ENCODE data around the gene MTSS2. TPM values are rescaled to one million over a fixed set of nuclear protein-coding genes. Genes with fewer than 3 reads are reported as not detected.

MTSS2 gene
- polyA plus RNA-seq, 1 of the 3 experiments (the other 2 are of a cell fraction) = 54.1 TPM

GRCh38 chr16:70734522-70735095 lies 48.8 kb upstream of the MTSS2 start:
- H3K4me3 ChIP-seq (ENCODE audit: low read depth in 2 of 2, low read length in 1 of 2) = no peak overlapping the region
- POLR2A ChIA-PET = no interaction called here
- peaks cover 22 to 43% of the 10 kb centered on the region in 2 experiments for H3K4me1 ChIP-seq (ENCODE audit: control insufficient read depth in 1 of 2, insufficient read depth in 2 of 2, low read depth in 1 of 2, low read length in 1 of 2)
- H3K36me3 ChIP-seq (replicated peaks in 1 of 2; ENCODE audit: control insufficient read depth in 1 of 2, insufficient read depth in 2 of 2, low read length in 1 of 2) = peaks cover 0 to 6% of the 10 kb centered on the region in 2 experiments
- H3K9me2 ChIP-seq = no peaks in the 10 kb centered on the region
- DNase-seq = no peak
- H4K20me1 ChIP-seq (ENCODE audit: insufficient read depth) = no peaks in the 10 kb centered on the region
- H3K4me2 ChIP-seq = no peak overlapping the region
- CTCF ChIA-PET = interaction anchor here (1.1 to 2.6 kb wide), 3 partner anchors 8 to 55 kb away, joined by 5 to 9 read pairs (median 8); no protein-coding TSS in a partner anchor
- 98% methylated on average over 4 of the region's 4 CpGs for WGBS (ENCODE audit: low lambda C conversion rate)
- no peak overlapping the region for H3K27ac ChIP-seq (ENCODE audit: low read depth in 2 of 2, low read length in 1 of 2)
- no peaks in the 10 kb centered on the region for H3K27me3 ChIP-seq (ENCODE audit: insufficient read depth)
- H2AFZ ChIP-seq (ENCODE audit: low read depth) = no peak overlapping the region
- TF ChIP-seq FOXJ3 (CRISPR knock-in tag; IDR thresholded peaks at IDR 0.05) (no peak), SMC3 (IDR thresholded peaks at IDR 0.05; ENCODE audit: low read depth, low read length) (no peak), TCF12 (IDR thresholded peaks at IDR 0.05) (no peak), CTCF (IDR thresholded peaks at IDR 0.05) (no peak), YY1 (IDR thresholded peaks at IDR 0.05; ENCODE audit: low read depth) (no peak), RCOR1 (IDR thresholded peaks at IDR 0.05; ENCODE audit: low read length) (no peak), GATA2 (CRISPR knock-in tag; IDR thresholded peaks at IDR 0.05) (no peak), POLR2AphosphoS5 (IDR thresholded peaks at IDR 0.05; ENCODE audit: low read depth, low read length) (no peak), EZH2phosphoT487 (IDR thresholded peaks at IDR 0.05; ENCODE audit: borderline replicate concordance, low read depth) (no peak), SIN3A (IDR thresholded peaks at IDR 0.05; ENCODE audit: borderline replicate concordance, low read depth, low read length) (no peak), RXRA (IDR thresholded peaks at IDR 0.05; ENCODE audit: borderline replicate concordance, low read depth) (no peak), TAF1 (IDR thresholded peaks at IDR 0.05; ENCODE audit: borderline replicate concordance, low read depth, low read length) (no peak)
- no peaks in the 10 kb centered on the region for H3K79me2 ChIP-seq (ENCODE audit: insufficient read depth)
- H3K9ac ChIP-seq = no peak overlapping the region
- H3K9me3 ChIP-seq = no peaks in the 10 kb centered on the region
- no peaks in the 10 kb centered on the region for H3F3A ChIP-seq (replicated peaks; ENCODE audit: insufficient read depth)

GRCh38 chr16:70730944-70731343 lies 45.1 kb upstream of the MTSS2 start:
- ChIA-PET CTCF (interaction anchor here (0.9 to 1.2 kb wide), 2 partner anchors 11 to 40 kb away, joined by 3 to 6 read pairs; no protein-coding TSS in a partner anchor), POLR2A (no interaction called here)
- no peaks in the 10 kb centered on the region for H3F3A ChIP-seq (replicated peaks; ENCODE audit: insufficient read depth)
- H4K20me1 ChIP-seq (ENCODE audit: insufficient read depth) = no peaks in the 10 kb centered on the region
- H2AFZ ChIP-seq (ENCODE audit: low read depth) = no peak overlapping the region
- H3K27me3 ChIP-seq (ENCODE audit: insufficient read depth) = no peaks in the 10 kb centered on the region
- H3K4me3 ChIP-seq (ENCODE audit: low read depth in 2 of 2, low read length in 1 of 2) = no peak overlapping the region
- H3K9ac ChIP-seq = no peak overlapping the region
- H3K79me2 ChIP-seq (ENCODE audit: insufficient read depth) = no peaks in the 10 kb centered on the region
- H3K27ac ChIP-seq (ENCODE audit: low read depth in 2 of 2, low read length in 1 of 2) = no peak overlapping the region
- 78% methylated on average over 3 of the region's 3 CpGs for WGBS (ENCODE audit: low lambda C conversion rate)
- H3K9me2 ChIP-seq = no peaks in the 10 kb centered on the region
- peaks cover 4 to 17% of the 10 kb centered on the region in 2 experiments; a peak in 2 of 4 replicates for H3K4me1 ChIP-seq (ENCODE audit: control insufficient read depth in 1 of 2, insufficient read depth in 2 of 2, low read depth in 1 of 2, low read length in 1 of 2)
- no peaks in the 10 kb centered on the region for H3K9me3 ChIP-seq
- peaks cover 0 to 12% of the 10 kb centered on the region in 2 experiments for H3K36me3 ChIP-seq (replicated peaks in 1 of 2; ENCODE audit: control insufficient read depth in 1 of 2, insufficient read depth in 2 of 2, low read length in 1 of 2)
- no peak for DNase-seq
- no peak for TF ChIP-seq GABPA (IDR thresholded peaks at IDR 0.05; ENCODE audit: low read depth)
- no peak for TF ChIP-seq REST (IDR thresholded peaks at IDR 0.05; ENCODE audit: low read depth, low read length)
- TF ChIP-seq CTCF (IDR thresholded peaks at IDR 0.05) = no peak
- H3K4me2 ChIP-seq = no peak overlapping the region
